Right lobe of liver (tissue), 4 donors: ENCODE data around the gene PEX16.

ENCODE experiments used
- POLR2A ChIP-seq: fragments of 450-650 bp; IDR thresholded peaks from one replicate; pipeline ENCODE4 v1.6.1; 2017; ENCODE audit warnings: antibody characterized with exemption, mild to moderate bottlenecking
- TF ChIP-seq, protein P1 (sequence below), 4 donors: fragments of 200-600 bp in 3 of 4; fragments of 450-650 bp in 1 of 4; IDR thresholded peaks; one replicate each; pipeline versions ENCODE4 v1.5.1 to v1.8.0; 2016 to 2022; ENCODE audit warnings: antibody characterized with exemption in 4 of 4, mild to moderate bottlenecking in 2 of 4
- donor health status: DM: no; HTN: no; CAD: no.
- donor health status: DM: no; HTN: no; CAD: no.
- donor health status: DM: no; HTN: yes; CAD: no.

DNA sequence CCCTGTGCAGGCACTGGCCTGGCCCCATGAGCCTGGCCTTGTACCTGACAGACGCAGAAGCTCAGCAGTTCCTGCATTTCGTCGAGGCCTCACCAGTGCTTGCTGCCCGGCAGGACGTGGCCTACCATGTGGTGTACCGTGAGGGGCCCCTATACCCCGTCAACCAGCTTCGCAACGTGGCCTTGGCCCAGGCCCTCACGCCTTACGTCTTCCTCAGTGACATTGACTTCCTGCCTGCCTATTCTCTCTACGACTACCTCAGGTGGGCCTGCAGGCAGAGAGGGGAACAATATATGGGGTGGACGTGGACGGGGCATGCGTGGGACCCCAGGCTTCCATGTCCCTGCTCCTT, 9.6 kb upstream of the PEX16 start:
- TF ChIP-seq, protein P1, sequence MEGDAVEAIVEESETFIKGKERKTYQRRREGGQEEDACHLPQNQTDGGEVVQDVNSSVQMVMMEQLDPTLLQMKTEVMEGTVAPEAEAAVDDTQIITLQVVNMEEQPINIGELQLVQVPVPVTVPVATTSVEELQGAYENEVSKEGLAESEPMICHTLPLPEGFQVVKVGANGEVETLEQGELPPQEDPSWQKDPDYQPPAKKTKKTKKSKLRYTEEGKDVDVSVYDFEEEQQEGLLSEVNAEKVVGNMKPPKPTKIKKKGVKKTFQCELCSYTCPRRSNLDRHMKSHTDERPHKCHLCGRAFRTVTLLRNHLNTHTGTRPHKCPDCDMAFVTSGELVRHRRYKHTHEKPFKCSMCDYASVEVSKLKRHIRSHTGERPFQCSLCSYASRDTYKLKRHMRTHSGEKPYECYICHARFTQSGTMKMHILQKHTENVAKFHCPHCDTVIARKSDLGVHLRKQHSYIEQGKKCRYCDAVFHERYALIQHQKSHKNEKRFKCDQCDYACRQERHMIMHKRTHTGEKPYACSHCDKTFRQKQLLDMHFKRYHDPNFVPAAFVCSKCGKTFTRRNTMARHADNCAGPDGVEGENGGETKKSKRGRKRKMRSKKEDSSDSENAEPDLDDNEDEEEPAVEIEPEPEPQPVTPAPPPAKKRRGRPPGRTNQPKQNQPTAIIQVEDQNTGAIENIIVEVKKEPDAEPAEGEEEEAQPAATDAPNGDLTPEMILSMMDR (IDR thresholded peaks at IDR 0.05), result no peak
- no peak for TF ChIP-seq POLR2A
